Fibroblast of the aortic adventitia (primary cell): Measurements from ENCODE around the gene KCNJ5. TPM values are rescaled to one million over a fixed set of nuclear protein-coding genes. Genes with fewer than 3 reads are reported as not detected.

Experiments used
- DNase-seq: peaks from one replicate; pipeline ENCODE4 v3.0.0-alpha.2; 2010; ENCODE audit warnings: low read depth
- H3K4me3 ChIP-seq: 2 replicates; pipeline ENCODE4 v1.5.1; 2011; ENCODE audit warnings: low read depth, mild to moderate bottlenecking, control low read depth, low read length, moderate library complexity
- CTCF ChIP-seq: IDR thresholded peaks from 2 replicates; pipeline ENCODE4 v1.5.1; 2011; ENCODE audit warnings: mild to moderate bottlenecking, low read length, control low read depth, inconsistent platforms; ENCODE audit not compliant: insufficient read depth
- total RNA-seq: library from RNA; depleted of rRNA; stranded (reverse); fragments of >200 nt; gene quantifications from 2 replicates; pipeline ENCODE4 v1.2.3, GENCODE V29; 2012; ENCODE audit warnings: low replicate concordance

The KCNJ5 gene
- total RNA-seq, 1 donor: 0.09 TPM

- no peak for TF ChIP-seq CTCF
- no peak for DNase-seq
- no peak overlapping the region for H3K4me3 ChIP-seq
Observed at GRCh38 chr11:128934926-128935325, 43.8 kb downstream of the KCNJ5 start.

- no peak for DNase-seq
- TF ChIP-seq CTCF: no peak
- no peak overlapping the region for H3K4me3 ChIP-seq
Observed at GRCh38 chr11:128936606-128937251, 45.6 kb downstream of the KCNJ5 start.

- no peak overlapping the region for H3K4me3 ChIP-seq
Observed at GRCh38 chr11:128937480-128937879, 46.3 kb downstream of the KCNJ5 start.

GRCh38 chr11:128938156-128938885 is 47.2 kb downstream of the KCNJ5 start:
- no peak for TF ChIP-seq CTCF
- no peak for DNase-seq
- no peak overlapping the region for H3K4me3 ChIP-seq

More at GRCh38 chr11:128937480-128937879, 46.3 kb downstream of the KCNJ5 start:
- no peak for DNase-seq
- TF ChIP-seq CTCF: no peak

- H3K4me3 ChIP-seq: no peak overlapping the region
- DNase-seq: no peak
- TF ChIP-seq CTCF: no peak
Observed at GRCh38 chr11:128939591-128939990, 48.4 kb downstream of the KCNJ5 start.

GRCh38 chr11:128940156-128940555 is 49.0 kb downstream of the KCNJ5 start:
- no peak overlapping the region for H3K4me3 ChIP-seq
- DNase-seq: no peak
- TF ChIP-seq CTCF: no peak
